LNCaP clone FGC (cell line): ENCODE results near the gene OR10C1.

ENCODE experiments used
- DNase-seq: peaks from one replicate; pipeline ENCODE4 v3.0.0-alpha.2; 2011; ENCODE audit warnings: low read depth
- H3K4me3 ChIP-seq: 2 replicates; pipeline ENCODE4 v1.5.1; 2011; ENCODE audit warnings: mild to moderate bottlenecking, low read depth, low read length, control low read depth
- TF ChIP-seq, protein P1 (sequence below): IDR thresholded peaks from 2 replicates; pipeline ENCODE4 v1.5.1; 2012; ENCODE audit warnings: mild to moderate bottlenecking; ENCODE audit not compliant: control insufficient read depth, insufficient read depth; ENCODE audit errors: extremely low read depth

Gene OR10C1

DNA sequence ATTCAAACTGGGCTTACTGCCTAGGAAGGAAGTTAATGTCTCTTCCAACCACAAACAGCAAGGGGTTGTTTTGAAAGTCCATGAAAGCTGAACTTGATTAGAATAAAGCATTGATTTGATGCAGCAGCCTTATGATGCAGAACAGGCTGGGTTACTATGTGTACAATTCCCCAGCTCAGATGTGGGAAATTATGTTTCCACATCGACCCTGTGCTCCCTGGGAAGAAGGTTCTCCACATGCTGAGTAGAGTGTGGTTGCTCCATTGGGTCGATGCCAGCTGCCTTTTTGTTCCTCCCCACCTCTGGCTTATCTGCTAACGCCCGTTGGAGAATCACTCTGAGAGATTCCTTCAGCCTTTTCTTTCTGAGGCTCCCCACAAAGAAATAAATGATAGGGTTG is 47.5 kb downstream of the OR10C1 start:
- no peak for DNase-seq
- H3K4me3 ChIP-seq: no peak overlapping the region
- TF ChIP-seq, protein P1, sequence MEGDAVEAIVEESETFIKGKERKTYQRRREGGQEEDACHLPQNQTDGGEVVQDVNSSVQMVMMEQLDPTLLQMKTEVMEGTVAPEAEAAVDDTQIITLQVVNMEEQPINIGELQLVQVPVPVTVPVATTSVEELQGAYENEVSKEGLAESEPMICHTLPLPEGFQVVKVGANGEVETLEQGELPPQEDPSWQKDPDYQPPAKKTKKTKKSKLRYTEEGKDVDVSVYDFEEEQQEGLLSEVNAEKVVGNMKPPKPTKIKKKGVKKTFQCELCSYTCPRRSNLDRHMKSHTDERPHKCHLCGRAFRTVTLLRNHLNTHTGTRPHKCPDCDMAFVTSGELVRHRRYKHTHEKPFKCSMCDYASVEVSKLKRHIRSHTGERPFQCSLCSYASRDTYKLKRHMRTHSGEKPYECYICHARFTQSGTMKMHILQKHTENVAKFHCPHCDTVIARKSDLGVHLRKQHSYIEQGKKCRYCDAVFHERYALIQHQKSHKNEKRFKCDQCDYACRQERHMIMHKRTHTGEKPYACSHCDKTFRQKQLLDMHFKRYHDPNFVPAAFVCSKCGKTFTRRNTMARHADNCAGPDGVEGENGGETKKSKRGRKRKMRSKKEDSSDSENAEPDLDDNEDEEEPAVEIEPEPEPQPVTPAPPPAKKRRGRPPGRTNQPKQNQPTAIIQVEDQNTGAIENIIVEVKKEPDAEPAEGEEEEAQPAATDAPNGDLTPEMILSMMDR: no peak

DNA sequence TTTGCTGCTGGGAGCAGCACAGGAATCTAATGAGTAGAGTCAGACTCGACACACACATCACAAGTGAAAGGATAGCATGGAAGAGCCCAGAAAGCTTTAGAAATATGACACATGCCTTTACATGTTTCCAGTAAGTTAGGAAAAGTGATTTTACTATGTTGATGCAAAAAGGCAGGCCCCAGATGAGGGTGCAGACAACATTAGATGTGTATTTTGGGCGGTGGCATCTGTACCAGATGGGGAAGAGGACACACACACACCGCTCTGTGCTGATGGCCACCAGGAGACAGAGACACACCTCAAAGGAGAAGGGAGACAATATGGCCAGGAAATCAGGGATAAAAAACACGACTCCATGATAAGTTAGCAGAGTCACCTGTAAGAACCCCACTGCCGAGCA is 48.0 kb downstream of the OR10C1 start:
- no peak for DNase-seq
- TF ChIP-seq, protein P1: no peak
- no peak overlapping the region for H3K4me3 ChIP-seq

DNA sequence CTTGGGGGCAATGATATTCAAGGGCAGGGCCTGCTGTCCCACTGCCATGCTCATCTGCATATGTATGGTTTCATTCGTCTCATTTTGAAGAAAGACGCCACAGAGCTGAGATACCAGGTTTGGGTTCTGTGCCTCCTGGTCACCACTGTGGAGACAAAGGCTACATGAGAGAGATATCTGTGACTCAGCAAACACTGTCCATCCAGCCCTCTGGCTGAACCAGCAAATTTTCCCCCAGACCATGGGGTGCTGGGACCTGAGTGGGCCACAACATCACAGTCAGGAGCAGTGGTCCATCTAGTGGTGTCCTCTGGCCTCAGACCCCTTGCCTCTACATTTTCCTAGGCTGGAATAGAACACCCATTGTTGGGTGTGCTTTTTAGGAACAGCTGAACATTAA is 48.6 kb downstream of the OR10C1 start, which contains the start of gene MAS1L:
TSS of gene MAS1L (minus strand) at position 297 of the 400 bp plus-strand sequence. CDS start at position 243, 54 bp downstream.
- DNase-seq: no peak
- no peak within 1 kb of the TSS for H3K4me3 ChIP-seq
- TF ChIP-seq, protein P1: no peak

- DNase-seq: no peak
- no peak overlapping the region for H3K4me3 ChIP-seq
- TF ChIP-seq, protein P1: no peak
Observed at GRCh38 chr6:29488874-29489273, 49.8 kb downstream of the OR10C1 start.

GRCh38 chr6:29489286-29489685 is 50.2 kb downstream of the OR10C1 start:
- no peak for DNase-seq
- TF ChIP-seq, protein P1: no peak
- no peak overlapping the region for H3K4me3 ChIP-seq

GRCh38 chr6:29490055-29490454 is 50.9 kb downstream of the OR10C1 start:
- TF ChIP-seq, protein P1: no peak
- DNase-seq: no peak
- H3K4me3 ChIP-seq: no peak overlapping the region

- no peak for DNase-seq
- H3K4me3 ChIP-seq: no peak overlapping the region
- TF ChIP-seq, protein P1: no peak
Observed at GRCh38 chr6:29490552-29490951, 51.4 kb downstream of the OR10C1 start.
